NCI-H345 (cell line): ENCODE measurements around the gene LAPTM4A.

Experiments
- DNase-seq: peaks from one replicate; lab custom pipeline; 2025; lab: John Stamatoyannopoulos, UW

LAPTM4A gene

DNA sequence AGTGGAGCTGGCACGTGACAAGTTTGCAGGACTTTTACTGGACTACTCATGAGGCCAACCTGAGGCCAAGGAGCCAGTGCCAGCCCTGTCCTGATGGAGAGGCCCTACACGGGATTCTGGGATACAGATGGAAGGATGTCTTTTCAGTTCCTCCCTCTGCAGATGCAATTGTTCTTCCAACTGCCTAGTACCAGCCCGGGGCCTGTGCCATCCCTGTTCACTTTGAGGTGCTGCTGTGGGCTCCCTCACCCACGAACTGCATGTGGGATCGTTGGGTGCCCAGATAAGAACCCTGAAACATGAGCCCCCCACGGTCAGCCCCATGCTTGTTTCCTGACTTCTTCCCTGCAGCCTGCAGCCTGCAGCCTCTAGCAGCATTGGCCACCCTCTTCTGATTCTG lies 25.3 kb upstream of the LAPTM4A start:
- no peak for DNase-seq

DNA sequence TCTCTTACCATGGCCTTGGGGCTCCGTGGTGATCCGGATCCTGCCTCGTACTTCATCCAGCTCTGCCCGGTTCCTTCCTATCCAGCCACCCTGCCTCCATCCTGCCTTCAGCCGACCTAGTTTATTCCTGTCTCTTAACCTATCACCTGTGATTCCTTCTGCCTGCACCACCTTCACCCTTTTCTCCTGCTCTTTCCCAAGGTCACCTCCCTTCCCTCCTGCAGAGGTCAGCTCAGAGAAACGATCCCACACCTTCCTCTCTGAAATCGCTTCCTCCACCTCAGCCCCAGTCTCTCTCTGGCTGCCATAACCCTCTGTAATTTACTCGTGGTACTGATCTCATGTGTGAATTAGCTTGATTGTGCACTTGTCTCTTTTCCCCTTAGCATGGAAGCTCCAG lies 23.5 kb upstream of the LAPTM4A start:
- DNase-seq, result no peak

DNA sequence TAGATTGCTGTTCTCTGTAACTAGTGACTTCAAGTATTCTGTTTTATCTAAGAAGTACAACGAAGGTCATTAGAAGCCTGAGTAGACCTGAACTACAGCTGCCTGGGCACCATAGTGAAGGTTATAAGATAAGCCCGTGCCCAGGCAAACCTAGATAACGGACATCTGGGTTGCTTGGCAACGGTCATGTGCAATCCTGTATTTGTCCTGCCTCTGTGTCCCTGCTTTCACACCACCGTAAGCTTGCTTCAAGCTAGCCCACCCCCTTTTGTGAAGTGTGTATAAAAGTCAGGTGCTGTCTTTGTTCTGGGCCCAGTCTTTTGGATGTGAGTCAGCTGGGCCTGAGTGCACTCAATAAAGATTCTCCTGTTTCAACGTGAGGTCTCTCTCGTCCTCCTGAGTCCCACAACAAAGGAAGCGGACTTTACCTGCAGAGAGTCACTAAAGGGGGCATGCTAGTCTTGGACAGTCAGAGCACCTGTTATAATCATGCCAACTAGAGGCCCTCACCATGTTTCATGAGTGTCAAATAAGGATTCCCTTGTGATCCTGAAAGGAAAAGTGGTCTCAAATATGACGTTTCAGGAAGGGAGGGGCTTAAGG lies 22.7 kb upstream of the LAPTM4A start:
- peak; percentile 86 for DNase-seq

DNA sequence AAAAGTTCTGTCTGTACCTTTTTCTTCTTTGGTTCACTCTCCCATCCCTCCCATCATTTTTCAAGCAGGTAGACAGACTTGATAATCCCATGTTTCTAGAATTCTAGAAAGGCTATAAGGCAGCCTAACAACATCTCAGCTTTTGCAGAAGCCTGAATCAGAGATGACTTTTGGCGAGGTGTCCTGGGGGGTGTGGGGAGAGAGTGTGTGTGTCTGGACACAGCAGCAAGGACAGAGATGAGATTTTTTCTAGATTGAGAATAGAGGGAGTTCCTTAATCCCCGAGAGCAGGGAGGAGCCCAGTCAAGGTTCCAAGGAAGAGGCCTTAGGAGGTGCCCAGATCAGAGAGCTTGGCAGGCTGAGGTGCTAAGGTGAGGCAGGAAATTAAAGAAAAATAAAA lies 22.0 kb upstream of the LAPTM4A start:
- no peak for DNase-seq

DNA sequence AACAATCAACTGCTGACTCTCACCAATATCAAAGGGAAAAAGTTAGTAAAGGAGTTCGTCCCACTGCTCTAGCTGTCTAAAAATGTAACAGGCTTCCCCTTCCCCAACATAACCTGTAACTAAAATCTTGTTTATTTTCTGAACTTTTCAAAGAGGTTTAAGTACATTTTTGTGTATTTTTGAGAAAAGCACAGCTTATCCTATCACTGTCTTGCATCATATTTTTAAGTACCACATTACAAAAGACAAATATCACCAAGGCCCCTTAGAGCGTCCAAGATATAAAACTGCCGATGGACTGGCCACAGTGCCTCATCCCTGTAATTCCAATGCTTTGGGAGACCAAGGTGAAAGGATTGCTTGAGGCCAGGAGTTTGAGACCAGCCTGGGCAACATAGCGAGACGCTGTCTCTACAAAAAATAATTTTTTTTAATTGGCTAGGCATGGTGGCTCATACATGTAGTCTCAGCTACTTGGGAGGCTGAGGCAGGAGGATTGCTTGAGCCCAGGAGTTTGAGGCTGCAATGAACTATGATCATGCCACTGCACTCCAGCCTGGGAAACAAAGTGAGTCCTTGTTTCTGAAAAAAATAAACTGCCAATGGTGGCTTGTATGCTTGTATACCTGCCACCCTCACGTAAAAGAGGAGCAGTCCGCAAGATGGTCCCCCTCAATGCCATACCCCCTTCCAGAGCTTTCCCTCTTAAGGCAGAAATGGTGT lies 21.2 kb upstream of the LAPTM4A start:
- DNase-seq, result no peak

DNA sequence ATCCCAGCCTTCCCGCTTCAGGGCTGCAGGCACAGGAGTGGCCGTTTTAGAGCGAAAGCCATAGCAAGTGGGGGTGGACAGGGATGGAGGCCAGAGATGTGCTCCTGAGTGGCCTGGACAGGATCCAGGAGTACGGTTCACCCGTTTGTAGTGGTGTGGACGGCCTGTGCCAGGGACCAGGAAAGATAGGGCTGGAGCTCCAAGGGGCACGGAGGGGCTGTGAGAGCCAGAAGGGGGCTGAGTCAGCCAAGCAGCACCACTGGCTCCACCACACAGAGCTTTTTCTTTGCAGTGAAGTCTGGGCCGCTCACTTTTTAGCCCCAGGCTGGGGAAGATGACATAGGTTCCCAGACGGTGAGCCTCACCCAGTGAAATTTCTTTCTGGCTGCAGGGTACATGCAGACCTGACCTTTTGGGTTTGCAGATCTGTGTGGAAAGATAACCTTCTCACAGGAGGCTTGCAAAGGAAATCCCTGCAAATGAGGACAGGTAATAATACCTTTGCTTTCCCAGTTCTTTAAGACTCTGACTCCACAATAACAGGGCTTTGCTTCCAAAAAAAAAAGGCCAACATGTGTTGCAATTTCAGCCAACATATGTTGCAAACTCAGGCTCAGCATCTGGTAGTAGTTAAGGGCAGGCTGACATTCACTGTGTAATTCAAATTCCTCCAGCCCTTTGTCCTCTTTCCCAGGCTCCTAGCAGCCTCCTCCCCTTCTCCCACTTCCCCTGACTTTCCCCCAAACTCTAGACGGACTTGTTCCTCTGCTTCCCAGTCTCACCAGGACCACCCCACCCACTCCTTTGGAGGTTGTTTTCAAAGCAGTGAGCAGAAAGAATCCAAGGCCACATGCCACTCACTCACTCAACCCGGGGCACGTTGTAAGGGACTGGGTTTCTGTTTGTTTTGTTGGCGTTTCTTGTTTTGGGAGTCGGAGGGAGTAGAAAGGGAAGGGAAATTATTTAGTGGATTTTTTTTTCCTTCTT lies 20.3 kb upstream of the LAPTM4A start:
- DNase-seq, result no peak

DNA sequence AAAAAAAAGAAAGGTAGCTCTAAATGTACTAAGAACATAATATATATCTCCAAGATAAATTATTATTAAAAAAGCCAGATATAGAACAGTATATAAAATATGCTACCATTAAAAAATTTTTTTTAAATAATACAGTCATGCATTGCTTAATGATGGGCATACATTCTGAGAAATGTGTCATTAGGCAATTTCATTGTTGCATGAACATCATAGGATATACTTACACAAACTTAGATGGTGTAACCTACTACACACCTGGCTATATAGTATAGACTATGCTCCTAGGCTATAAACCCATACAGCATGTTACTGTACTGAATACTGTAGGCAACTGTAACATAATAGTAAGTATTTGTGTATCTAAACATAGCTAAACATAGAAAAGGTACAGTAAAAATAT lies 18.3 kb upstream of the LAPTM4A start:
- DNase-seq, result no peak

DNA sequence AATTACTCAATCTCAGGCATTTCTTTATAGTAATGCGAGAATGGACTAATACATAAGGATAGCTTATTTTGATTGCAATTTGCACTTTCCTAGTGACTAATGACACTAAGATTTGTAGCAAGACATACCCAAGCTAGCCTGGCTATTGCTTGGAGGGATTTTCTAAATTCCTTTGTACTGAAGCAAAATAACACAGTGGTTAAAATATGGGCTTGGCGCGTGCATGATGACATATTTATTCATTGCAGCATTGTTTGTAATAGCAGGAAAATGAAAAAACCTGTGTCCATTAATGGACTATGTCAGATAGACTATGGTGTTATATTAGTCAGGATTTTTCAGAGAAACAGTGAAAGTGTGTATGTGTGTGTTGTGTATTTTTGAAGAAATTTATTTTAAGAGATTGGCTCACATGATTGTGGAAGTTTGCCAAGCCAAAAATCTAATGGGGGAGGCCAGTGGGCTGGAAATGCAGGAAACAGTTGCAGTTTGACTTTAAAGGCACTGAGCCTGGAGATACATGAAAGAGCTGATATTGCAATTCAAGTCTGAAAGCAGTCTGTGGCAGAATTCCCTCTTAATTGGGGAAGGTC lies 16.7 kb upstream of the LAPTM4A start:
- no peak for DNase-seq

DNA sequence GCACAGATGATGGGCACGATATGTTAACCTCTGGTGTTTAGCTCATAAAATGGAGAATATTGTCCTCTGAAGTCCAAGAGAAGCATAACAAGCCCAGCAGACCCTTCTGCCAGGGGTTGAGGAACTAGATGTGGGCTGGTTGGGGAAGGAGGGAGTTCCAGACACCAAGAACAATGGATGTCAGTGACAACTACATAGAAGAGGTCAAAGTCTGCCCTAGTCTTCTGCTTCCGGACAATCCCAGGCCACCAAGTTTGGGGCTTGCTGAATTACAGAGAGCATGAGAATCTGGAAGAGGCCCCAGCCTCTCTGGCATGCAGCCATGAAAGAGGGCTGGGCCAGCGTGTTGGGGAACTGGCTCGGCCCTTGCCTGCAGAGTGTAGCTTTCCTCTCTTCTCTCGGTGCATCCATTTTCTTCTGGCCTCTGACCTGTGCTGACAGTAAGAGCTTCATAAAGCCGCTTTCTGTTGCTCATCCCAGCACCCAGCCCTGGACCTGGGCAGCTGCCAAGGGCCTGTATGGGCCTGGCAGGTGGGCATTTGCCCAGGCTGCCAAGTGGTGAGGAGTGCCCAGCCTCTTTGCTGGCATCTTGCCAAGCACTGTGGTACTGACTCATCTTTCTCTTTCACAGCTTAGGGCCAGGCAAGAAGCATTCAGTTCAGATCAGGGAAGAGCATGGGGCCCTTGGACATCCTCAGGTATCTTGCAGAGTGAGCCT lies 14.6 kb upstream of the LAPTM4A start:
- DNase-seq, result peak; percentile 99

DNA sequence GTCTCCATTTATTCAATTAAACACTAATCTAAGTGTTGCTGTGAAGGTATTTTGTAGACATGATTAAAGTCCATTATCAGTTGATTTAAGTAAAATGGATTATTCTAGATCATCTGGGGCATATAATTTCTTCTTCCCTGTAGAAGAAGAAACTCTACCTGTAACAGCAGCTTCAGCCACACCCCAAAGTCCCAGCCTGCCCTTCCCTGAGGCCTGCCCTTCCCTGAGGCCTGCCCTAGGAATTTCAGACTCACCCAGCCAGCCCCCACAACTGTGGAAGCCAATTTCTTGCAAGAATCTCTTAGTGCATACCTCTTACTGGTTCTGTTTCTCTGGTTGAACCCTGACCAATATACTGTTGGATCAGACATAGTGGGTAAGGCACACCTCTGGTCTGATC lies 13.4 kb upstream of the LAPTM4A start:
- no peak for DNase-seq

DNA sequence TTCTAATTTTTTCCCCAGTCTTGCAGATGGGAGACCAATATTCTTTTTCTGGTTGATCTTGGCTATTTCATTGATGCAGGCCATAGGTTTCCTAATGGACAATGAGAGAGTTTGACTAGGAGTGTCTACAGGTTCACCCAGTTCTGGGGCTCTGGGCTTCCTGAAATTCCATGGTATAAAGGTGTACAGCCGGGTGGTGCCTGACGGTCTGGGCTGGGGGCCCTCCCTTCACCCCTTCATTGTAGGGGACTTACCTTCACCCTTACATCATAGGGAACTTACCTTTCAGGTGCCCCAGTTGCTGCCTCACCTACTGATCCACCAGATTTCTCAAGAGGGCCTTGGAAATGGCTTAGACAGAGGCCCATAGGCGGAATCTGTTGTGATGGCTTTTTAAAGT lies 13.0 kb upstream of the LAPTM4A start:
- no peak for DNase-seq

DNA sequence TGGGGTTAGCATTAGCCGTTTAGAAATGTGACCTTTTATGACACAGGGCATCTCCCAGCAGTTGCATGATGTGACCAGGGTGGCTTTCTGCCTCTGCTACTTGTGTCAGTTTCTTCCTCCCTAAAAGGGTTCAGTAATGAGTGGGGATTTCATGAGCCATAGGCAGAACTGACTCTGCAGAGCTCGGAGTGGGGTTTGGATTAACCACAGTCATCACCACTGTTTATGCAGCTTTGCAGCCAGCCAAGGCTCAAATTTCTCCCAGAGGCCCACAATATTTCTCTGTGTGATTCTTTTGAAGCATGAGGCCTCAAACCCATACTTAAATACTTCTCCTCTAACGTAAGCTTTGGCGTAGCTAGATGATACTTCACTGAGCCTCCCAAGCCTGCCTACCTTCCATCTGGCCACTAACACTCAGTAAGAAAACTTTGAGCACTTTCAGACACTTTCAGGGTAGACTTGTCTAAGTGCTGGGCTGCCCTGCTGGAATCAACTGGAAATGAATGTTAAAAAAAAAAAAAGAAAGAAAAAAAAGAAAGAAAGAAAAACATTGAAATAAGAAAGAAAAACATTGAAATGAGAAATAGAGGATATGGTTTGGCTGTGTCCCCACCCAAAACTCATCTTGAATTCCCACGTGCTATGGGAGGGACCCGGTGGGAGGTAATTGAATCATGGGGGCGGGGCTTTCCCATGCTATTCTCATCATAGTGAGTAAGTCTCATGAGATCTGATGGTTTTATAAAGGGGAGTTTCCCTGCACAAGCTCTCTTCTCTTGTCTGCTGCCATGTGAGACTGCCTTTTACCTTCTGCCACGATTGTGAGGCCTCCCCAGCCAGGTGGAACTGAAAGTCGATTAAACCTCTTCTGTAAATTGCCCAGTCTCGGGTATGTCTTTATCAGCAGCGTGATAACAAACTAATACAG lies 11.5 kb upstream of the LAPTM4A start:
- no peak for DNase-seq

DNA sequence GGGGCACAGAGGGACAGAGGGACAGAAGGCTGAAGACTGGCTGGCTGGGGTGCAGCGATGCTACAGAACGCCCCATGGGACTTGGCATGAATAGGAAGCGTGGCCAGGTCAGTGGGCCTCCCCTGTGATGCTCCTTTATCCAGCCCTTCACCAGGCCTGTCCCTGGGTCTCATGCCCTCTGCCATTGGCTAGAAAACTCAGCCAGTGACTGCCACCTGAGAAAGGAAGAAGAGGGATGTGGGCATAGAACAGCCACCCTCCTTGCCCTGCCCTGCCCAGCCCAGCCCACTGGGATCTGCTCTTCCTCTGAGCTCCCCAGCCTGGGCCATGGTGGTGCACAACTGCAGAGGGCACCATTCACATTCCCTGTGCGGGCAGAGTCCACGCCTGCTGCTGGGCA lies 10.5 kb upstream of the LAPTM4A start:
- no peak for DNase-seq

DNA sequence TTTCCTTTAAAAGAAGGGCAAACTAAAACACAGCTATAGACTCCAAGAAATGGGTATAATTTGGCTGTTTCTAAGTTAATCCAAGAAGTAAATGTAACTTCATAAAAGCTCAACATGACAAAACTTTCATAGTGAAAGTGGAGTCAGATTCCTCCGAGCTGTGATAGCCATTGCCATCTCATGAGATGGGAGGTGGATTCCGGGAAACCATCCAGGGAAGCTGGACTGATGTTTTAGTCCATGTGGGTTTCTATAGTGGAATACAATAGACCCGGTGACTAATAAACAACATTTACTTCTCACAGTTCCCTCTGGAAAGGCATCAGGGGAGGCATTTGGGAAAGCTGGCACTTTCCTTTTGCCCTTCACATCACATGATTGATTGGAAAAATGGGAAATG lies 10.0 kb upstream of the LAPTM4A start:
- no peak for DNase-seq

DNA sequence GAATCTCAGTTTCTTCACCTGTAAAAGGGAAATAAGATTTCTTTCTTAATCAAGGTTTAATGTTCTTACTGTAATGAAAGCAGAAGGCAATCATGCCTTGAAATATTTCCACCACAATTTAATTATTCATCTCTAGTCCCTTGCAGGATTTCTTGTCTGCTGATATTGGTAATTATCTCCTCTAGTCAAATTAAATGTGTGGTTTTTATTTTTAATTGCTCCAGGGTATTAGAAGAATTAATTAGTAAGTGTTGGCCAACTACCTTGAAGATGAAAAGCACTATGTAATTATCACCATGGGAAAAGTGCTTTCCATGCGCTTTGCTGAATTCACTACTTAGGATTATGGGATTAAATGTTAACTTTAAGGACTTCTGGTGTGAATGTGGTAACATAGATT lies 8.7 kb upstream of the LAPTM4A start:
- no peak for DNase-seq

DNA sequence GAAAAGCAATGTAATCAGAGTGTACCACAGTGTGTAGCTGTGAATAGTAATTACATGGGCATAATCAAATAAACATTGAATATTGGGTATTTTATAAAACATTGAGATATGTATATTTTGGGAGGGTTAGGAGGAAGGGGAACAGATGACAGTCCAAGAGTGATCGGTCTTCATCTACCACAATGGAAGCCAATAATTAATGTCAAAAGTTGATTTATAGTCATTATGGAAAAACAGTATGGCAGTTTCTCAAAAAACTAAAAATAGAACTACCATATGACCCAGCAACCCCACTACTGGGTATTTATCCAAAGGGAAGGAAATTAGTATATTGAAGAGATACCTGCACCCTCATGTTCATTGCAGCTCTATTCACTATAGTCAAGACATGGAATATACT lies 5.8 kb upstream of the LAPTM4A start:
- no peak for DNase-seq

DNA sequence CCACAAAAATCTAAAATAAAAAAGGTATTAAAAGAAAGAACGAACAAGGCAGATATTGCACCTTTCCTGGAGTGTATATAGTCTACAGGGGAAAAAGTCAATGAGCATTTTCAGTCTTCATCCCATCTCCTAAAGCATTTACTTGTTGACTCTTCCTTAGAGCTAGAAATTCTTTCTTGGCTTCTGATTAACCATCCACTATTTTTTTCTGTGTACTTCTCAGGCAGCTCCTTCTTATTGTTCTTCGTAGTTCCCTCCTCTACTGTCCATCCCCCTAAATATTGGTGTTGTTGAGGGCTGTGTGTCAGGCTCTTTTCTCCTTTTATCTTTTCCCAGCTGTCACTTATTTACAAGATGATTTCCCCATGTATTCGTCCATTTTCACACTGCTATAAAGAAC lies 3.5 kb upstream of the LAPTM4A start:
- DNase-seq, result no peak

DNA sequence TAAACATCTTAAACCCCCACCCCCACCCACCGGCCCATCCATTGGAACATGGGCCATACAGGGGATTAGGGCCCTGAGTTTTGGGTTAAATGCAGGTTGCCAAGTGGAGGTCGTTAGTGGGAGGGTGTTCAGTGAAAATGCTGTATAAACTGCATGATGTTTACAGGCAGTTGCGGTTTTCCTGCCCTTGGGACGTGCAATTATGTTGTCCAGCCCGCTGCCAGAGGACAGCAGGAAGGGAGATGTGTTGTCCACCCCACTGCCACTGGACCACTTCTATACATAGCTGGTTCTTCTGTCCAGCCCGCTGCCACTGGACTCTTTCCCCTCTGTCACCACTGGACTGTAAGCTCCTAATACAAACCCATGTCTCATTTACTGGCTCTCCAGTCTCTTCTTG lies 2.7 kb upstream of the LAPTM4A start:
- no peak for DNase-seq

DNA sequence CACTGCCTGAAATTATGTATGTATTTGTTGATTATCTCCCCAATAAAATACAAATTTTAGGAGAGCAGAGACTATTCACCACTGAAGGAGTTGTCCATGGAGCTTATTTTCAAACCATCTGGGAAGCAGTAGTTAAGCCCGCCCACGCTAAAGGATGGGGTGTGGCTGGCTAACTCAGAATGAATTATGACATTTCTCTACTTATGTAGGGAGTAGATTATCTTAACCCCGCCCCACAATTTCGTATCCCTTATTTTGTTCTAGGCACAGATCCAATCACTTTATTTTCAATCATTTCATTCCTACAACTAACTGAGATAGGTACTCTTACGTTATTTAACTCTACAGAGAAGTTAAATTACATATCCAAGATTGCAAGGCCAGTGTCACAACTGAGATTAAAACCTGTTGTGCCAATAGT lies 1.4 kb upstream of the LAPTM4A start:
- DNase-seq, result peak; percentile 74

DNA sequence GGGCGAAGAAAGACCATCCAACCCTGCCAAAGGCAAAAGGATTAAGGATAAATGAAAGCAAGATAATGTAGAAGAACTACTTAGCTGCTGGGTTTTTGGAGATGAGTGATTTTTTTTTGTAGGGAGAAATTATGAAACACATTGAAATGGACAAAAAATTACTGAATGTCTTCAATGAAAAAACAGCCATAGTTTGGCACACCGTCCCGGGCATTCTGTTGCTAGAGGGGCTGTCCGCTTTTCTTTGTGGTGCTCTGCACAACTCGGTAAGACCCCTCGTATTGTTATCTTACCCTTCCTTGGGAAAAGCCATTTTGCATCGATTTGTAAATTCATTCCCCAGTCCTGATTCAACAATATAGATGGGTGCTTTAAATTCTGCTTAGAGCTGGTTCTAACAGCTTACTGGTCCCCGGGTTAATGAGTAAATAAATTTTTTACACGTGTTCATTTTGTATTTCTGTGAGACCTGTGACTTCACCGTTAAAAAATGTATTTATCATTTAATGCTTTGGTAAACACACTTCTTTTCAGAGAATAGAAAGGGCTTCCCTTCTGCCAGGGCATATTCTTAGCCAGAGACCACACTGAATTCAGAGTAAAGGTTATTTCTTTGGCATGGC lies 912 bp upstream of the LAPTM4A start:
- DNase-seq, result peak; percentile 69
